Ovary (tissue), 9 donors: ENCODE data around the gene LCOR. TPM values are rescaled to one million over a fixed set of nuclear protein-coding genes. Genes with fewer than 3 reads are reported as not detected.
"Not testable (repeated sequence)": the region's sequence is repeated elsewhere in the genome, so short reads cannot be mapped to it uniquely, and the experiment has no call there.

Experiments
- DNase-seq, 5 donors: peaks; one replicate each; pipeline ENCODE4 v3.0.0-alpha.2; 2019 to 2020
- H3K27ac ChIP-seq, 2 donors: fragments of 200-600 bp; one replicate each; pipeline versions ENCODE4 v1.5.1 to v1.8.0; 2019 to 2022
- H3K27me3 ChIP-seq: fragments of 200-600 bp; one replicate; pipeline ENCODE4 v1.8.0; 2022
- H3K36me3 ChIP-seq: fragments of 200-600 bp; sonication (generic); one replicate; pipeline ENCODE4 v1.5.1; 2019
- H3K4me1 ChIP-seq: one replicate; pipeline ENCODE4 v1.8.1; 2013; ENCODE audit warnings: mild to moderate bottlenecking, moderate library complexity; ENCODE audit not compliant: insufficient read depth
- H3K4me3 ChIP-seq: fragments of 200-600 bp; sonication (generic); one replicate; pipeline ENCODE4 v1.5.1; 2017
- H3K9me3 ChIP-seq, 2 donors: fragments of 200-600 bp in 1 of 2; sonication (generic) in 1 of 2; one replicate each; pipeline versions ENCODE4 v1.5.1 to v1.8.1; 2013 to 2019; ENCODE audit warnings: mild to moderate bottlenecking in 1 of 2, moderate library complexity in 1 of 2
- CTCF ChIP-seq, 3 donors: fragments of 450-650 bp in 2 of 3; fragments of 200-600 bp in 1 of 3; IDR thresholded peaks; one replicate each; pipeline versions ENCODE4 v1.5.1 to v1.8.0; 2016 to 2022; ENCODE audit warnings: antibody characterized with exemption in 3 of 3, mild to moderate bottlenecking in 1 of 3
- EP300 ChIP-seq: sonication (generic); formaldehyde crosslinking; IDR thresholded peaks from one replicate; pipeline ENCODE4 v1.6.1; 2017; ENCODE audit warnings: antibody characterized with exemption
- POLR2A ChIP-seq: fragments of 450-650 bp; IDR thresholded peaks from one replicate; pipeline ENCODE4 v1.6.1; 2017; ENCODE audit warnings: antibody characterized with exemption, mild to moderate bottlenecking, moderate library complexity
- WGBS, 3 donors: extraction: QIAGEN DNeasy Blood & Tissue Kit in 1 of 3; methylation state at CpG; one replicate each; pipeline versions ENCODE4 v1.1.5 to v1.1.7; 2013 to 2017; 5-methylcytosine and 5-hydroxymethylcytosine counted together
- intact Hi-C, 4 donors: fragments of 100-400 bp; cut with DNase I; formaldehyde crosslinking; loops; one replicate each; pipeline versions ENCODE4 v1.11.0 to v1.15.1; 2022 to 2023
- polyA plus RNA-seq, 2 donors: library from polyadenylated mRNA; stranded (reverse); fragments of 200-250 nt in 1 of 2; fragments of 350-450 nt in 1 of 2; fragmentation: Illumina TruSeq in 1 of 2; extraction: RNeasy Lipid Tissue Mini Kit (QIAGEN cat#74804) in 1 of 2; gene quantifications; one replicate each; pipeline ENCODE4 v1.2.3, GENCODE V29; 2013 to 2014
- total RNA-seq, 7 donors: library from RNA; depleted of rRNA in 2 of 7; stranded (reverse); fragments of >200 nt in 2 of 7; fragmentation: NEBNext Ultra II Directional in 3 of 7; extraction: Animal tissue kit (Norgen Biotek cat#: 25700) in 3 of 7; gene quantifications; one replicate each; pipeline versions ENCODE4 v1.1.0 to v1.2.4, GENCODE V29; 2016 to 2023
- donor health status: DM: no; HTN: no; CAD: no; lungs with moderate emphysema.
- donor health status: DM: no; HTN: no; CAD: no.
- donor health status: Bipolar disorder and iron deficiency.
- donor health status: DM: yes; HTN: yes; CAD: no.
- donor health status: DM: no; HTN: no; CAD: no.
- donor health status: DM: yes; HTN: yes; CAD: no.

Gene LCOR
- total and polyA plus RNA-seq, 9 donors = 4.0 to 44.9 (median 29.8) TPM

GRCh38 chr10:96842896-96843723, 11.0 kb downstream of the LCOR start:
- 56 to 73% (median 59%) methylated on average over 8 of the region's 8 CpGs for WGBS, 3 donors
- Histone ChIP-seq H3K4me3 (no peak overlapping the region), H3K4me1 (peaks cover 12% of the 10 kb centered on the region), H3K36me3 (no peaks in the 10 kb centered on the region), H3K27ac (no peak overlapping the region), H3K9me3 (no peaks in the 10 kb centered on the region), H3K27me3 (no peaks in the 10 kb centered on the region)
- no peak for TF ChIP-seq POLR2A
- no peak for DNase-seq
- intact Hi-C loops = no loop called here

- H3K4me1 ChIP-seq = peaks cover 12% of the 10 kb centered on the region
- no peaks in the 10 kb centered on the region for H3K9me3 ChIP-seq
- no peak for DNase-seq
- no peaks in the 10 kb centered on the region for H3K36me3 ChIP-seq
- no peak overlapping the region for H3K27ac ChIP-seq
- H3K27me3 ChIP-seq = no peaks in the 10 kb centered on the region
- WGBS, 3 donors = 97 to 99% (median 98%) methylated on average over 2 of the region's 2 CpGs
- intact Hi-C loops = no loop called here
- no peak for TF ChIP-seq CTCF (IDR thresholded peaks at IDR 0.05)
- TF ChIP-seq EP300 = no peak
- no peak for TF ChIP-seq POLR2A
- H3K4me3 ChIP-seq = no peak overlapping the region
Observed at GRCh38 chr10:96843823-96844222, 11.7 kb downstream of the LCOR start.

- no peak for DNase-seq
- H3K36me3 ChIP-seq = no peaks in the 10 kb centered on the region
- H3K4me1 ChIP-seq = peaks cover 10% of the 10 kb centered on the region
- no peaks in the 10 kb centered on the region for H3K9me3 ChIP-seq
- 96 to 100% (median 100%) methylated on average over 1 of the region's 1 CpG for WGBS, 3 donors
- H3K27me3 ChIP-seq = no peaks in the 10 kb centered on the region
- no peak overlapping the region for H3K27ac ChIP-seq
- TF ChIP-seq POLR2A (no peak), EP300 (no peak), CTCF (IDR thresholded peaks at IDR 0.05) (no peak)
- H3K4me3 ChIP-seq = no peak overlapping the region
- intact Hi-C loops = no loop called here
Observed at GRCh38 chr10:96846395-96846794, 14.3 kb downstream of the LCOR start.

GRCh38 chr10:96846926-96847325, 14.8 kb downstream of the LCOR start:
- Histone ChIP-seq H3K9me3 (no peaks in the 10 kb centered on the region), H3K4me3 (no peak overlapping the region), H3K4me1 (peaks cover 10% of the 10 kb centered on the region), H3K36me3 (no peaks in the 10 kb centered on the region), H3K27ac (no peak overlapping the region), H3K27me3 (no peaks in the 10 kb centered on the region)
- intact Hi-C loops = no loop called here
- no peak for DNase-seq
- no peak for TF ChIP-seq CTCF (IDR thresholded peaks at IDR 0.05)
- no peak for TF ChIP-seq POLR2A
- no peak for TF ChIP-seq EP300
- WGBS, 3 donors = 93 to 94% (median 93%) methylated on average over 5 of the region's 5 CpGs

- H3K4me3 ChIP-seq, H3K36me3 ChIP-seq, DNase-seq, H3K27me3 ChIP-seq, H3K9me3 ChIP-seq, H3K27ac ChIP-seq, intact Hi-C loops: not testable (repeated sequence)
- peaks cover 10% of the 10 kb centered on the region for H3K4me1 ChIP-seq
- WGBS, 3 donors = 86 to 93% (median 92%) methylated on average over 12 of the region's 12 CpGs
Observed at GRCh38 chr10:96847356-96847755, 15.3 kb downstream of the LCOR start.
